ENCODE data around the gene EPHA5. TPM values are rescaled to one million over a fixed set of nuclear protein-coding genes. Genes with fewer than 3 reads are reported as not detected.

The EPHA5 gene
- polyA plus RNA-seq, 1 experiment = 2.8 TPM

- TF ChIP-seq CTCF (IDR thresholded peaks at IDR 0.05; ENCODE audit: insufficient read depth, low read depth, low read length) = no peak
- ChIA-PET CTCF (no interaction called here), POLR2A (no interaction called here)
- Histone ChIP-seq H3K36me3 (ENCODE audit: control insufficient read depth, insufficient read depth, low read length) (no peaks in the 10 kb centered on the region), H3K4me3 (ENCODE audit: low read depth, low read length) (no peak overlapping the region), H3K27me3 (ENCODE audit: control insufficient read depth, insufficient read depth, low read length) (no peaks in the 10 kb centered on the region)
- no peak for DNase-seq (ENCODE audit: low read depth)
These were observed 278.9 kb downstream of the EPHA5 start for GRCh38 chr4:65391382-65391781.

- no peak overlapping the region for H3K4me3 ChIP-seq (ENCODE audit: low read depth, low read length)
These were observed 283.4 kb downstream of the EPHA5 start for GRCh38 chr4:65386927-65387326.

GRCh38 chr4:65383589-65384305, 286.5 kb downstream of the EPHA5 start:
- POLR2A ChIA-PET = no interaction called here
- TF ChIP-seq CTCF (IDR thresholded peaks at IDR 0.05; ENCODE audit: insufficient read depth, low read depth, low read length) = no peak
- H3K36me3 ChIP-seq (ENCODE audit: control insufficient read depth, insufficient read depth, low read length) = no peaks in the 10 kb centered on the region
- H3K27me3 ChIP-seq (ENCODE audit: control insufficient read depth, insufficient read depth, low read length) = no peaks in the 10 kb centered on the region
- H3K4me3 ChIP-seq (ENCODE audit: low read depth, low read length) = no peak overlapping the region
- no peak for DNase-seq (ENCODE audit: low read depth)
- CTCF ChIA-PET = no interaction called here

More at GRCh38 chr4:65386927-65387326, 283.4 kb downstream of the EPHA5 start:
- H3K36me3 ChIP-seq (ENCODE audit: control insufficient read depth, insufficient read depth, low read length) = no peaks in the 10 kb centered on the region
- CTCF ChIA-PET = interaction anchor here (0.6 kb wide), 1 partner anchor 338 kb away, joined by 3 read pairs; no protein-coding TSS in a partner anchor
- no peak for TF ChIP-seq CTCF (IDR thresholded peaks at IDR 0.05; ENCODE audit: insufficient read depth, low read depth, low read length)
- no peak for DNase-seq (ENCODE audit: low read depth)
- H3K27me3 ChIP-seq (ENCODE audit: control insufficient read depth, insufficient read depth, low read length) = no peaks in the 10 kb centered on the region
- POLR2A ChIA-PET = no interaction called here

GRCh38 chr4:65381648-65382047, 288.6 kb downstream of the EPHA5 start:
- POLR2A ChIA-PET = no interaction called here
- DNase-seq (ENCODE audit: low read depth) = no peak
- no peak for TF ChIP-seq CTCF (IDR thresholded peaks at IDR 0.05; ENCODE audit: insufficient read depth, low read depth, low read length)
- no peak overlapping the region for H3K4me3 ChIP-seq (ENCODE audit: low read depth, low read length)
- CTCF ChIA-PET = no interaction called here
- H3K27me3 ChIP-seq (ENCODE audit: control insufficient read depth, insufficient read depth, low read length) = no peaks in the 10 kb centered on the region
- H3K36me3 ChIP-seq (ENCODE audit: control insufficient read depth, insufficient read depth, low read length) = no peaks in the 10 kb centered on the region

- no peak for DNase-seq (ENCODE audit: low read depth)
- CTCF ChIA-PET = interaction anchor here (0.5 kb wide), 1 partner anchor 1035 kb away, joined by 3 read pairs; no protein-coding TSS in a partner anchor
- Histone ChIP-seq H3K27me3 (ENCODE audit: control insufficient read depth, insufficient read depth, low read length) (no peaks in the 10 kb centered on the region), H3K4me3 (ENCODE audit: low read depth, low read length) (no peak overlapping the region), H3K36me3 (ENCODE audit: control insufficient read depth, insufficient read depth, low read length) (no peaks in the 10 kb centered on the region)
- no peak for TF ChIP-seq CTCF (IDR thresholded peaks at IDR 0.05; ENCODE audit: insufficient read depth, low read depth, low read length)
- POLR2A ChIA-PET = no interaction called here
These were observed 299.6 kb downstream of the EPHA5 start for GRCh38 chr4:65370709-65371108.

Data from BJ (cell line).